H9 (cell line): ENCODE measurements around the gene THSD4. TPM values are rescaled to one million over a fixed set of nuclear protein-coding genes. Genes with fewer than 3 reads are reported as not detected.

Source experiments
- DNase-seq: peaks from one replicate; pipeline ENCODE4 v3.0.0-alpha.2; 2017
- H2AFZ ChIP-seq: one replicate; pipeline ENCODE4 v1.6.1; 2013; ENCODE audit warnings: mild to moderate bottlenecking, low read length, control low read depth, moderate library complexity
- H2AK5ac ChIP-seq: 2 replicates; pipeline ENCODE4 v1.6.1; 2013; ENCODE audit warnings: low read length, control low read depth, mixed read lengths; ENCODE audit not compliant: insufficient read length
- H2BK120ac ChIP-seq: one replicate; pipeline ENCODE4 v1.6.1; 2013; ENCODE audit warnings: low read depth, mild to moderate bottlenecking, low read length, control low read depth, inconsistent platforms; ENCODE audit not compliant: poor library complexity, severe bottlenecking
- H2BK12ac ChIP-seq: 2 replicates; pipeline ENCODE4 v1.6.1; 2013; ENCODE audit warnings: low read length, control low read depth, mixed read lengths, low read depth; ENCODE audit not compliant: insufficient read length
- H2BK15ac ChIP-seq: 2 replicates; pipeline ENCODE4 v1.6.1; 2013; ENCODE audit warnings: low read depth, low read length, control low read depth
- H2BK20ac ChIP-seq: one replicate; pipeline ENCODE4 v1.6.1; 2013; ENCODE audit warnings: low read depth, mild to moderate bottlenecking, low read length, control low read depth, inconsistent platforms; ENCODE audit not compliant: poor library complexity, severe bottlenecking
- H2BK5ac ChIP-seq: 2 replicates; pipeline ENCODE4 v1.6.1; 2013; ENCODE audit warnings: low read length, control low read depth, mixed read lengths; ENCODE audit not compliant: insufficient read length
- H3K14ac ChIP-seq: 2 replicates; pipeline ENCODE4 v1.6.1; 2013; ENCODE audit warnings: low read length, control low read depth; ENCODE audit not compliant: insufficient read depth
- H3K18ac ChIP-seq: 2 replicates; pipeline ENCODE4 v1.6.1; 2013; ENCODE audit warnings: low read depth, mild to moderate bottlenecking, mixed read lengths, low read length, control low read depth; ENCODE audit not compliant: insufficient read length
- H3K23ac ChIP-seq: 2 replicates; pipeline ENCODE4 v1.6.1; 2013; ENCODE audit warnings: low read length, control low read depth, mixed read lengths, low read depth; ENCODE audit not compliant: insufficient read length
- H3K23me2 ChIP-seq: 2 replicates; pipeline ENCODE4 v1.6.1; 2013; ENCODE audit warnings: low read depth, mild to moderate bottlenecking, mixed read lengths, low read length, control low read depth; ENCODE audit not compliant: insufficient read length, poor library complexity, severe bottlenecking
- H3K27ac ChIP-seq: 2 replicates; pipeline ENCODE4 v1.5.1; 2013; ENCODE audit warnings: low read length, control low read depth, mixed read lengths, low read depth; ENCODE audit not compliant: insufficient read length
- H3K27me3 ChIP-seq: 2 replicates; pipeline ENCODE4 v1.6.1; 2013; ENCODE audit warnings: low read length, control low read depth, inconsistent platforms; ENCODE audit not compliant: insufficient read depth
- H3K4ac ChIP-seq: 2 replicates; pipeline ENCODE4 v1.6.1; 2013; ENCODE audit warnings: low read depth, mild to moderate bottlenecking, control low read depth, inconsistent platforms, low read length, moderate library complexity
- H3K4me1 ChIP-seq: 2 replicates; pipeline ENCODE4 v1.6.1; 2013; ENCODE audit warnings: low read length, control low read depth, inconsistent platforms; ENCODE audit not compliant: insufficient read depth
- H3K4me2 ChIP-seq: 2 replicates; pipeline ENCODE4 v1.6.1; 2013; ENCODE audit warnings: low read length, control low read depth, mixed read lengths; ENCODE audit not compliant: insufficient read length, insufficient read depth
- H3K56ac ChIP-seq: 2 replicates; pipeline ENCODE4 v1.6.1; 2013; ENCODE audit warnings: low read depth, mild to moderate bottlenecking, mixed read lengths, low read length, control low read depth; ENCODE audit not compliant: insufficient read length
- H3K79me1 ChIP-seq: 2 replicates; pipeline ENCODE4 v1.6.1; 2013; ENCODE audit warnings: low read depth, mild to moderate bottlenecking, moderate library complexity, low read length, control low read depth, inconsistent platforms; ENCODE audit not compliant: insufficient read depth, poor library complexity, severe bottlenecking
- H3K79me2 ChIP-seq: 2 replicates; pipeline ENCODE4 v1.6.1; 2013; ENCODE audit warnings: low read length, control low read depth, inconsistent platforms; ENCODE audit not compliant: insufficient read depth
- H3K9ac ChIP-seq: 2 replicates; pipeline ENCODE4 v1.6.1; 2013; ENCODE audit warnings: low read length, control low read depth, mixed read lengths; ENCODE audit not compliant: insufficient read length; ENCODE audit errors: extremely low read depth
- H3K9me3 ChIP-seq: one replicate; pipeline ENCODE4 v1.6.1; 2013; ENCODE audit warnings: low read depth, low read length, inconsistent platforms; ENCODE audit not compliant: control insufficient read depth
- H3T11ph ChIP-seq: one replicate; pipeline ENCODE4 v1.6.1; 2013; ENCODE audit warnings: mild to moderate bottlenecking, low read length, control low read depth, inconsistent platforms
- H4K20me1 ChIP-seq: one replicate; pipeline ENCODE4 v1.6.1; 2013; ENCODE audit not compliant: control insufficient read depth, insufficient read length, insufficient read depth
- H4K5ac ChIP-seq: 2 replicates; pipeline ENCODE4 v1.6.1; 2013; ENCODE audit warnings: low read depth, mild to moderate bottlenecking, mixed read lengths, low read length, control low read depth; ENCODE audit not compliant: insufficient read length
- H4K8ac ChIP-seq: replicated peaks from 2 replicates; pipeline ENCODE4 v1.6.1; 2013; ENCODE audit warnings: low read length, control low read depth, mixed read lengths, low read depth; ENCODE audit not compliant: insufficient read length
- H4K91ac ChIP-seq: 2 replicates; pipeline ENCODE4 v1.6.1; 2013; ENCODE audit warnings: low read depth, mild to moderate bottlenecking, moderate library complexity, mixed read lengths, low read length, control low read depth; ENCODE audit not compliant: insufficient read length
- H3K27ac Mint-ChIP-seq, 3 experiments: 2 replicates in 2 of 3; 3 replicates in 1 of 3; pipeline ENCODE4 v1.8.0; 2020 to 2021; ENCODE audit warnings: mixed read lengths in 3 of 3, mild to moderate bottlenecking in 1 of 3, moderate library complexity in 1 of 3
- H3K27me3 Mint-ChIP-seq: 2 replicates; pipeline ENCODE4 v1.8.0; 2021; ENCODE audit warnings: low read depth, mild to moderate bottlenecking, moderate library complexity, mixed read lengths
- H3K36me3 Mint-ChIP-seq, 3 experiments: 2 replicates in 2 of 3; 3 replicates in 1 of 3; pipeline ENCODE4 v1.8.0; 2020 to 2021; ENCODE audit warnings: low read depth in 3 of 3, mixed read lengths in 3 of 3; ENCODE audit not compliant: insufficient read depth in 1 of 3
- H3K4me1 Mint-ChIP-seq, 2 experiments: 2 replicates each; pipeline ENCODE4 v1.8.0; 2020; ENCODE audit warnings: mixed read lengths in 2 of 2
- H3K4me3 Mint-ChIP-seq, 2 experiments: 2 replicates in 1 of 2; 3 replicates in 1 of 2; pipeline ENCODE4 v1.8.0; 2020 to 2021; ENCODE audit warnings: mild to moderate bottlenecking in 2 of 2, mixed read lengths in 2 of 2, moderate library complexity in 1 of 2
- H3K9me3 Mint-ChIP-seq, 2 experiments: 2 replicates in 1 of 2; 3 replicates in 1 of 2; pipeline ENCODE4 v1.8.0; 2020; ENCODE audit warnings: mild to moderate bottlenecking in 2 of 2, mixed read lengths in 2 of 2, moderate library complexity in 1 of 2
- CTCF ChIP-seq: fragments of 200-600 bp; sonication (generic); conservative IDR thresholded peaks from 3 replicates; pipeline ENCODE4 v1.8.0; 2021; ENCODE audit warnings: antibody characterized with exemption, mild to moderate bottlenecking
- WGBS: extraction: QIAGEN DNeasy Blood & Tissue Kit; methylation state at CpG from one replicate; pipeline ENCODE4 v1.1.7; 2013; ENCODE audit warnings: missing lambda C conversion rate, low lambda C conversion rate, mixed read lengths; ENCODE audit not compliant: insufficient read length; ENCODE audit errors: extremely low coverage; 5-methylcytosine and 5-hydroxymethylcytosine counted together
- total RNA-seq: library from RNA; stranded (reverse); gene quantifications from 2 replicates; pipeline ENCODE4 v1.2.1, GENCODE V29; 2021

The THSD4 gene
- total RNA-seq, 1 experiment from 2014 or later = 5.5 TPM

DNA sequence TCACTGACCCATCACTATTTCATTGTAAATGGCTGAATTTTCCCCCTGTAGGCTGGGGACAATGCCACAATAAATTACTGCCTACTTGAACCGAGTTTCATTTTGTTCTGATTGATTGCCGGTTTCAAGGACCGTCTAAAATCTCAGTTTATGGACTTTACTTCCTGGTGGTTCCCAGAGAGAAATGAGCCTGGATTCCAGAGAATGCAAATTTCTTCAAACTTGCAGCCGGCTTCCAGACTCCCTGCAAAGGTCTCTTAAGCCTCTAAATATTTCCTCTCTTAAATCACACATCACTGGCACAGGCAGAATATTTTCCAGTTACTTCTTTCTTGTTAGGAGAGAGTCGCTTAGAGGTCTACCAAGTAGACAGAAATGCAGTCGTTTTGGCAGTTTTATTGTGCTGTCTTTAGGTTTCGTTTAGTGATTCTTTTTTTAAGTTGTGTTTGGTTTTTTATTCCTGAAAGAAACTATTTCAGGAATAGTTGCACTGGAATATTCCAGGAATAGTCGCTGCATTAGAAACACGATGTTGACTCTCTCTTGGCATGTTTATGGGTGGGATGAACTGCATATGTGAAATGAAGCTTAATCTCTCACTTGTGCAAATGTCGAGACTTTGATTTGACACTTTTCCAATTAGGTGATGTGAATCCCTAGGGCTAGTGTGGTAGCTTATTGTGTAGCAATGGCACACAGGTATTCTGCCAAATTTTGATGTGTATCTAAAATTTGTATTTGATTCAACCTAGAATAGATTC, 411.0 kb downstream of the THSD4 start:
- H2AK5ac ChIP-seq = no peak overlapping the region
- no peaks in the 10 kb centered on the region for H3K4me1 ChIP-seq
- no peak overlapping the region for H4K5ac ChIP-seq
- no peak overlapping the region for H2BK120ac ChIP-seq
- no CpG with 5 or more reads among the region's 10 CpGs for WGBS
- H3K18ac ChIP-seq = no peak overlapping the region
- H3K27ac ChIP-seq = no peak overlapping the region
- H3K9ac ChIP-seq = no peak overlapping the region
- H3K4ac ChIP-seq = no peak overlapping the region
- H3K4me1 Mint-ChIP-seq = peaks cover 10% of the 10 kb centered on the region in 2 experiments
- H3K23me2 ChIP-seq = no peaks in the 10 kb centered on the region
- H3T11ph ChIP-seq = no peak overlapping the region
- no peak overlapping the region for H2BK15ac ChIP-seq
- H2BK5ac ChIP-seq = no peak overlapping the region
- H4K20me1 ChIP-seq = no peaks in the 10 kb centered on the region
- H3K4me2 ChIP-seq = no peak overlapping the region
- no peak overlapping the region for H2BK20ac ChIP-seq
- H3K27me3 Mint-ChIP-seq = no peaks in the 10 kb centered on the region
- no peak overlapping the region for H3K4me3 Mint-ChIP-seq
- no peaks in the 10 kb centered on the region for H3K79me2 ChIP-seq
- no peak for DNase-seq
- no peak overlapping the region for H3K56ac ChIP-seq
- H3K9me3 Mint-ChIP-seq = no peaks in the 10 kb centered on the region
- H4K91ac ChIP-seq = no peak overlapping the region
- H2BK12ac ChIP-seq = no peak overlapping the region
- H3K9me3 ChIP-seq = no peaks in the 10 kb centered on the region
- no peak overlapping the region for H4K8ac ChIP-seq
- no peaks in the 10 kb centered on the region for H3K79me1 ChIP-seq
- no peak overlapping the region for H3K27ac Mint-ChIP-seq
- H2AFZ ChIP-seq = no peak overlapping the region
- no peak overlapping the region for H3K23ac ChIP-seq
- no peaks in the 10 kb centered on the region for H3K27me3 ChIP-seq
- H3K14ac ChIP-seq = no peak overlapping the region
- TF ChIP-seq CTCF = no peak
- peaks cover 0 to 2% (median 0%) of the 10 kb centered on the region in 3 experiments; a peak in 1 of 7 replicates for H3K36me3 Mint-ChIP-seq
